GM10248 (cell line): ENCODE data around the gene PARK7.

Source experiments
- CTCF ChIA-PET: fragments of 300-600 bp; sonication (Branson Sonifier 250); formaldehyde crosslinking; extraction: SDS; loops from one replicate; lab custom pipeline; 2021; ENCODE audit warnings: antibody characterized with exemption; lab: Yijun Ruan, JAX
- POLR2A ChIA-PET: fragments of 350-650 bp; sonication (Branson Sonifier 250); formaldehyde crosslinking; extraction: SDS; loops from one replicate; lab custom pipeline; 2020; ENCODE audit warnings: antibody characterized with exemption; lab: Yijun Ruan, JAX
- DNase-seq: peaks from one replicate; pipeline ENCODE4 v3.0.0; 2012; ENCODE audit errors: extremely low spot score
- TF ChIP-seq, protein P1 (sequence below): IDR thresholded peaks from 2 replicates; pipeline ENCODE4 v1.5.1; 2012; ENCODE audit warnings: mild to moderate bottlenecking, low read depth; ENCODE audit errors: extremely low read depth, missing control alignments, control extremely low read depth

Gene PARK7

GRCh38 chr1:7994827-7995226, 33.3 kb downstream of the PARK7 start:
- TF ChIP-seq, protein P1, sequence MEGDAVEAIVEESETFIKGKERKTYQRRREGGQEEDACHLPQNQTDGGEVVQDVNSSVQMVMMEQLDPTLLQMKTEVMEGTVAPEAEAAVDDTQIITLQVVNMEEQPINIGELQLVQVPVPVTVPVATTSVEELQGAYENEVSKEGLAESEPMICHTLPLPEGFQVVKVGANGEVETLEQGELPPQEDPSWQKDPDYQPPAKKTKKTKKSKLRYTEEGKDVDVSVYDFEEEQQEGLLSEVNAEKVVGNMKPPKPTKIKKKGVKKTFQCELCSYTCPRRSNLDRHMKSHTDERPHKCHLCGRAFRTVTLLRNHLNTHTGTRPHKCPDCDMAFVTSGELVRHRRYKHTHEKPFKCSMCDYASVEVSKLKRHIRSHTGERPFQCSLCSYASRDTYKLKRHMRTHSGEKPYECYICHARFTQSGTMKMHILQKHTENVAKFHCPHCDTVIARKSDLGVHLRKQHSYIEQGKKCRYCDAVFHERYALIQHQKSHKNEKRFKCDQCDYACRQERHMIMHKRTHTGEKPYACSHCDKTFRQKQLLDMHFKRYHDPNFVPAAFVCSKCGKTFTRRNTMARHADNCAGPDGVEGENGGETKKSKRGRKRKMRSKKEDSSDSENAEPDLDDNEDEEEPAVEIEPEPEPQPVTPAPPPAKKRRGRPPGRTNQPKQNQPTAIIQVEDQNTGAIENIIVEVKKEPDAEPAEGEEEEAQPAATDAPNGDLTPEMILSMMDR = no peak
- no peak for DNase-seq
- ChIA-PET POLR2A (no interaction called here), CTCF (interaction anchor here (1.7 to 1.8 kb wide), 2 partner anchors 19 to 20 kb away, joined by 6 to 7 read pairs; no protein-coding TSS in a partner anchor)

GRCh38 chr1:7995437-7995836, 33.9 kb downstream of the PARK7 start:
- CTCF ChIA-PET = no interaction called here
- TF ChIP-seq, protein P1 = no peak
- no peak for DNase-seq
- POLR2A ChIA-PET = no interaction called here

- ChIA-PET CTCF (interaction anchor here (1.4 kb wide), 1 partner anchor 12 kb away, joined by 7 read pairs; no protein-coding TSS in a partner anchor), POLR2A (no interaction called here)
- no peak for DNase-seq
- TF ChIP-seq, protein P1 = no peak
Observed at GRCh38 chr1:8002329-8002910, 40.9 kb downstream of the PARK7 start.

- ChIA-PET CTCF (no interaction called here), POLR2A (no interaction called here)
- TF ChIP-seq, protein P1 = no peak
- DNase-seq = no peak
Observed at GRCh38 chr1:8002921-8003320, 41.4 kb downstream of the PARK7 start.

- ChIA-PET CTCF (interaction anchor here (1.1 to 1.3 kb wide), 2 partner anchors 11 to 12 kb away, joined by 3 to 6 read pairs; no protein-coding TSS in a partner anchor), POLR2A (no interaction called here)
- TF ChIP-seq, protein P1 = no peak
- DNase-seq = no peak
Observed at GRCh38 chr1:8003438-8004112, 42.1 kb downstream of the PARK7 start.

- TF ChIP-seq, protein P1 = no peak
- POLR2A ChIA-PET = no interaction called here
- DNase-seq = no peak
- CTCF ChIA-PET = interaction anchor here (1.1 to 1.3 kb wide), 2 partner anchors 10 to 11 kb away, joined by 3 to 6 read pairs; no protein-coding TSS in a partner anchor
Observed at GRCh38 chr1:8004113-8004802, 42.7 kb downstream of the PARK7 start.
